Measurements from ENCODE around the gene CERS1.

The CERS1 gene

GRCh38 chr19:18856385-18857126 is 39.4 kb downstream of the CERS1 start:
- no peak for DNase-seq (ENCODE audit: low read depth in 2 of 2)

DNA sequence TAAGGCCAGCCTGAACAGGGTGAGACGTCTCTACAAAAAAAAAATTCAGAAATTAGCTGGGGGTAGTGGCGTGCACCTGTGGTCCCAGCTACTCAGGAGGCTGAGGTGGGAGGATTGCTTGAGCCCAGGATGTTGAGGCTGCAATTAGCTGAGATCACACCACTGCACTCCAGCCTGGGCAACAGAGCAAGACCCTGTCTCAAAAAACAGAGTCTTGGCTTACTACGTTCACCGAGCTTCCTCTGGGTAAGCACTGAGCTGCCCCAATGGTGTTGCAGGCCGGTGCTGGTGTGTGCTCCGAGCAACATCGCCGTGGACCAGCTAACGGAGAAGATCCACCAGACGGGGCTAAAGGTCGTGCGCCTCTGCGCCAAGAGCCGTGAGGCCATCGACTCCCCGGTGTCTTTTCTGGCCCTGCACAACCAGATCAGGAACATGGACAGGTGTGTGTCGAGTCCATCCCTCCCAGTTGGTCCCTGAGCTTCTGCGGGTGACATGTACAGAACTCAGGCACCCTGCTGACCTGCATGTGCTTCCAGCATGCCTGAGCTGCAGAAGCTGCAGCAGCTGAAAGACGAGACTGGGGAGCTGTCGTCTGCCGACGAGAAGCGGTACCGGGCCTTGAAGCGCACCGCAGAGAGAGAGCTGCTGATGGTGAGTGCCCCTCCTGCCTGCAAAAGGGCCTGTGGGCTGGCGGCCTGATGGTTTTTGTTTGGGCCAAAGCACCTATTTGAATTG is 40.1 kb downstream of the CERS1 start:
- no peak for DNase-seq (ENCODE audit: low read depth in 2 of 2)

DNA sequence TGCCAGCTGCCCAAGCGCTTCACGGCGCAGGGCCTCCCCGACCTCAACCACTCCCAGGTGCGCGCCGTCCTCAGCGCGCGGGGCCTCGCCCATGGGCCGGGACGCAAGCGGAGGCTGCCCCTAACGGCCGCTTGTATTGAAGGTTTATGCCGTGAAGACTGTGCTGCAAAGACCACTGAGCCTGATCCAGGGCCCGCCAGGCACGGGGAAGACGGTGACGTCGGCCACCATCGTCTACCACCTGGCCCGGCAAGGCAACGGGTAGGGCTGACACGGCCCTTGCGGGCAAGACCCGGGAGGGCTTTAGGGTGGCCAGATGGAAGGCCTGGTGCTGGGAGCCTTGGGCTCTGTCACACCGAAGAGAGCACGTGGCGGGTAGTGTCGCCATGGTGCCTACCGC is 41.0 kb downstream of the CERS1 start:
- DNase-seq (ENCODE audit: low read depth in 2 of 2): no peak

GRCh38 chr19:18853755-18854427 is 42.1 kb downstream of the CERS1 start:
- DNase-seq (ENCODE audit: low read depth in 2 of 2): no peak

- no peak for DNase-seq (ENCODE audit: low read depth in 2 of 2)
Measured at GRCh38 chr19:18852648-18853047, 43.3 kb downstream of the CERS1 start.

- no peak for DNase-seq (ENCODE audit: low read depth in 2 of 2)
Measured at GRCh38 chr19:18851673-18852325, 44.2 kb downstream of the CERS1 start.

- DNase-seq (ENCODE audit: low read depth in 2 of 2): no peak
Measured at GRCh38 chr19:18850471-18851375, 45.2 kb downstream of the CERS1 start.

DNA sequence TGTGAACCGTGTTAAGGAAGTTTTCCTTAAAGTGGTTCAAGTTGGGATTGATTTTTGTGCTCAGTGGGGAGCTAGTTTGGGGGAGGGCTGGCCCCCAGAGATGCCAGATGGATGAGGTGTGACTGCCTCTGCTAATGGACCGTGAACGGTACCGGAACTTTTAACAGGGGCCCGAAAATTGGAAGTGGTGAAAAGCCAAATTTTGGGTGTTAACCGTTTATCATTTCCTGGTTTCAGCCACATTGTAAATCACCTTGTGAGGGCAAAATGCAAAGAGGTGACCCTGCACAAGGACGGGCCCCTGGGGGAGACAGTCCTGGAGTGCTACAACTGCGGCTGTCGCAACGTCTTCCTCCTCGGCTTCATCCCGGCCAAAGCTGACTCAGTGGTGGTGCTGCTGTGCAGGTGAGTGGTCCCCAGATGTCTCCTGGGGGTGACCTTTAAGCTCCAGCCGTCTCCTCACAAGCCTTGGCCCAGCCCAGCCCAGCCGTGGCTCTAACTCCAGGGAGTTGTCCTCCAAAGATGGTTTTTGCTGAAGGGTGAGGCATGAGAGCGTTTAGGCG is 46.0 kb downstream of the CERS1 start:
- DNase-seq (ENCODE audit: low read depth in 2 of 2): no peak

GRCh38 chr19:18848878-18849661 is 46.9 kb downstream of the CERS1 start:
- DNase-seq (ENCODE audit: low read depth in 2 of 2): no peak

DNA sequence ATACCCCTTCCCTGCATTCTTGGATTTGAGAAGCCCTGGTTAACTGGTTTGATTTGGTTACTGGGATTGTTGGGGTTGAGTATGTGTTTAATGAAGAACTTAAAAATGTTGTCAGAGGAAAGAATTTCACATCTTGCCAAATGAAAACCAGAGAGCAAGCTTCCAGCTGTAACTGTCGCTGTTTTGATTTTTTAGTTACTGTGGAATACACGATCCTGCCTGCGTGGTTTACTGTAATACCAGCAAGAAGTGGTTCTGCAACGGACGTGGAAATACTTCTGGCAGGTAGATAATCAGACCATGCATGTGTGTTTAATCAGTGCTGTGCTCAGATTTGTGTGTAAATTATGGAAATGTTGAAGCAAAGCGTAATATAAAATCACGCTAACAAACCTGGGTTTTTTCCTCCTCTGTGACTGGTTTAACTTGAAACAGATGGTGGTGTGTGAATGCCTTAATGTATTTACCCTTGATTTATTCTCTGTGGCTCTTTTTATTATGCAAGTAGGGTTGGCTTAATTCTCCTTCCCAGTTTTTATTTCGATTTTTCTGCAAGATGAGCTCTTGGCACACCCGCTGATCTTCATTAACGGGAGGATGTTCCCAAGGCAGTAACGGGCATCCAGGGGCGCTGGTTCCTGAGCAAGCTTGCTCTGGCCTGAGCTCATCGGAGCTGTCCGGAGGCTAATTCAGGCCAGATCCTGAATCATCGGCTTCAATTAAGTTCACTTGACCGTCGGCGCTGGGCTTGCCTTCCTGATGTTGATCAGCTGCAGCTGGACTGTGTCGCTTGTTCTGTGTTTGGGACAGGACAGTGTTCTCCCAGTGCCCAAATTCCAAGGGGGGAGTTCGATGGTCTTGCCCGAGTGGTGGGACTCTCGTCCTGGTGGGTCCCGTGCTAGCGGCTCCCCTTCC is 48.2 kb downstream of the CERS1 start:
- DNase-seq (ENCODE audit: low read depth in 2 of 2): no peak

DNA sequence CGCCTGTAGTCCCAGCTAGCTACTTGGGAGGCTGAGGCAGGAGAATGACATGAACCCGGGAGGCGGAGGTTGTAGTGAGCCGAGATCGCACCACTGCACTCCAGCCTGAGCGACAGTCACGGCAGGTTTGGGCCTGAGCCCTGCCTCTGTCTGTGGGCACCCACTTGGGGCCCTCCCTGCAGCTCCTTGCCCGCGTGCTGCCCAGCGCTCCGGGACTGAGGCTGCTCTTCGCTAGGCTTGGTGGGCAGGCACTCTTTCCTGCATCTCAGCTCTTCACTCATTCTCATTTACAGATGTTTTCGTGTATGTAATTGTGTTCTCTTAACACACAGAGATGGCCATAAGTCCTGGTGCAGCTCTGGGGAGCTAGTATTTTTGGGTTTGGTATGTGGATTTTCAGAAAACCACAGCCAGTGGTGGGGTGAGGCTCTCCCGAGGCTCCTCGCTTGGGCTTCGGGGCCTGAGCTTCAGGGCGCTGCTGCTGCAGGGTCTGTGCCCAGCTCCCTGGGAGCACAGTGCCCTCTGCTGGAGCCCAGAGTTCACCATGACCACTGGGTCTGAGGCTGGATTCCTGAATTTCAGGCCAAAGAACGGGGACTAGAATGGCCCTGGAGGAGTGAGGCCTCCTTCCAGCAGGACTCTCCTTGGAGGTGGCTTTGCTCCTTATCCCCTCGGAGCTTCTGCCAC is 49.0 kb downstream of the CERS1 start:
- DNase-seq (ENCODE audit: low read depth in 2 of 2): peak; percentile 45 to 63

DNA sequence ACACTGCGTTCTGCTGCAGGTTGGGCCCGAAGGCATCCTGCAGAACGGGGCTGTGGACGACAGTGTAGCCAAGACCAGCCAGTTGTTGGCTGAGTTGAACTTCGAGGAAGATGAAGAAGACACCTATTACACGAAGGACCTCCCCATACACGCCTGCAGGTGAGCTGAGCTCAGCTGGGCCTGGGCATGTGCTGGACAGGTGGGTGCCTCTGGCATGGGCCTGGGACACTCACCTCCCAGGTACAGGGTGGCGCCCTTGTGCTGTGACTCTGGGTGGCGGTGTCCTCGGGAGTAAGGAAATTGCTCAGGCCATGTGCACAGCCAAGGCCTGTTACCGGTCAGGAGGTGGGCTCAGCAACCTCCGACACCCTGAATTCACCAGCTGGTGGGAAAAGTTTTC is 50.0 kb downstream of the CERS1 start:
- no peak for DNase-seq (ENCODE audit: low read depth in 2 of 2)

GRCh38 chr19:18844806-18845329 is 51.1 kb downstream of the CERS1 start:
- DNase-seq (ENCODE audit: low read depth in 2 of 2): no peak

DNA sequence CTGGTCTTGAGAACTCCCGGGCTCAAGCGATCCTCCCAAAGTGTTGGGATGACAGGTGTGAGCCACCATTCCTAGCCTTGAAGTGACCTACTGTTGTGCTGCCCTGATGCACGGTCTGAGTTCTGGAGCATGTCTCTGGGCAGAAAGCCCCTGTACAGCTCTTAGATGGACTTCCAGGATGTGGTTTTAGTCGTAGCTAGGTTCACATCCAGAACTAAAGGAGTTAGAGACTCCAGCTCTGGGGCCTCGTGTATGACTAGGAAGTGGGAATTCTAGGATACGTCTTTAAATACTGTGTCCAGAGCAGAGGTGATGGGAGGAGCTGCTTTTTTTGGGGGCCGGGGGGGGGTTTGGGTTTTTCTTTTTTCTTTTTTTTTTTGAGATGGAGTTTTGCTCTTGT is 52.0 kb downstream of the CERS1 start:
- DNase-seq (ENCODE audit: low read depth in 2 of 2): no peak

DNA sequence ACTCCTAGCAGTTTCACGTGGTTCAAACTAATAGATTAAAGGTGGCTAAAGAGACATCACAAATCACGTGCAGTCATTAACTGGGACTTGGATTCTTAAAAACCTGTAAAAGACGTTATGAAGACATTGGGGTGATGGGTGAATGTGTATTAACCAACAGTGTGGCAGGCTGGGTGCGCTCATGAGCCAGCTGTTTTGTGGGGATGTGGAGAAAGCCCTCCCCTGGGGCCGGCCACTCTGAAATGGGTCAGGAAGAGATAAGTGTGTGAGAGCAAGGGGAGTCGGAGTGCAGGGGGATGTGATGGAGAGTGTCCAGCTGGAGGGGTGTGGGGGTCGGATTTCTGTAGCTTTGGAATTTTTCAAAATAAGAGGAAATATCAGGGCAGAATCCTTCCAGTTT is 53.8 kb downstream of the CERS1 start:
- DNase-seq (ENCODE audit: low read depth in 2 of 2): no peak

- no peak for DNase-seq (ENCODE audit: low read depth in 2 of 2)
Measured at GRCh38 chr19:18841400-18841799, 54.6 kb downstream of the CERS1 start.

DNA sequence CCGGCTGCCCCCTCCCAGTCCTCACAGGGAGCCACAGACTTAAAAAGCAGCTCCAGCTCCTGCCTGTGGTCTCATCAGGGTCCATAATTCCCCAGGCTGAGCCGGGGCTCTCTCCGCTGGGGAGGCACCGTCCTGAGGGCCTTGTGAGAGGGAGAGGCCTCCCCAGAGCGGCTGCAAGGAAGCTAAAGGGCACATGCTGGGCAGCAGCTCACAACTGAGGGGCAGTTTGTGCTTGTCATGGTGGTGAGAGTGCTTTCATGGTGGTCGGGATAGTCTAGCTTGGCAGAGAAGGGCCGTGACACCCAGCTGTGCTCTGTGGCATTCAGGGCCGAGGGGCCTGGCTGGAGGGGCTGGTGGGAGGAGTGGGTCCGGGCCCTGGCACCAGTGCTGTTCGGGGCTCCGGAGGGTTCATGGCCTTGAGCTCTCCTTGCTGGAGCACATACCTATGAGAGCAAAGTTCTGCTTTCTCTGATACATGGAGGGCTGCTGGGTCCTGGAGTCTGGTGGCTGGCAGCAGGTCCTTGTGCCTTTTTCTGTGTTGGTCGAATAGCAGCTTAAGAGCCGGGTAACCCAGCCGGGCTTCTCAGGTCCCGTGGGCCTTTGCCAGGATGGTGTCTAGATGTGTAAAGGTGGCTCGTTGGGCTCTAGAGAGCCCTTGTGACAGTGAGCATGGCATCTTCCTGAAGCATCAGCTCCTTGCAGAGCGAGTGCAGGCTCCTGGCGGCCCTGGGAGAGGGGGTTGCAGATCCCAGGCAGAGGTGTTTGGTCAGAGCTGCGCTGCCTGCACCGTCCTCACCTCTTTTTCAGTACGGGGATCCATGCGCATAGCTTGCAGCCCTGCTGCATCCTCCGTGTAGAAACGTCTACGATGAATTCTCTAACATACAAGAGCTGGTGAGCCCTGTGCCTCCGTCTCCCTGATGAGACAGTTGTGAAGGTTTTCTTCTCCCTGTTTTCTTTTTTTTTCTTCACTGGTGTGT is 55.4 kb downstream of the CERS1 start:
- DNase-seq (ENCODE audit: low read depth in 2 of 2): no peak

Data from stimulated activated CD4-positive, alpha-beta T cell treated with anti-CD3 and anti-CD28 coated beads, Interleukin-1b, Interleukin-23, amount 100 ng/mL, for 4 hours (primary cell).